Kidney epithelial cell (primary cell): ENCODE measurements around the gene TMEM86B. TPM values are rescaled to one million over a fixed set of nuclear protein-coding genes. Genes with fewer than 3 reads are reported as not detected.
"Not testable (repeated sequence)": the region's sequence is repeated elsewhere in the genome, so short reads cannot be mapped to it uniquely, and the experiment has no call there.

Experiments used
- DNase-seq: peaks from one replicate; pipeline ENCODE4 v3.0.0-alpha.2; 2010; ENCODE audit warnings: low read depth
- H3K27me3 ChIP-seq: 2 replicates; pipeline ENCODE4 v1.6.0; 2011; ENCODE audit warnings: low read length; ENCODE audit not compliant: control insufficient read depth, insufficient read depth
- H3K36me3 ChIP-seq: 2 replicates; pipeline ENCODE4 v1.5.1; 2011; ENCODE audit warnings: low read length; ENCODE audit not compliant: control insufficient read depth, insufficient read depth
- H3K4me3 ChIP-seq: 2 replicates; pipeline ENCODE4 v1.5.1; 2011; ENCODE audit warnings: low read depth, mild to moderate bottlenecking, control low read depth, low read length
- total RNA-seq: library from RNA; depleted of rRNA; stranded (reverse); fragments of >200 nt; gene quantifications from 2 replicates; pipeline ENCODE4 v1.2.3, GENCODE V29; 2015
- TF ChIP-seq, protein P1 (sequence below): IDR thresholded peaks from 2 replicates; pipeline ENCODE4 v1.5.1; 2011; ENCODE audit warnings: mild to moderate bottlenecking, moderate library complexity, low read length, control low read depth, inconsistent platforms; ENCODE audit not compliant: insufficient read depth, poor library complexity, severe bottlenecking

Gene TMEM86B
- total RNA-seq, 1 donor from 2014 or later, result 2.3 TPM

DNA sequence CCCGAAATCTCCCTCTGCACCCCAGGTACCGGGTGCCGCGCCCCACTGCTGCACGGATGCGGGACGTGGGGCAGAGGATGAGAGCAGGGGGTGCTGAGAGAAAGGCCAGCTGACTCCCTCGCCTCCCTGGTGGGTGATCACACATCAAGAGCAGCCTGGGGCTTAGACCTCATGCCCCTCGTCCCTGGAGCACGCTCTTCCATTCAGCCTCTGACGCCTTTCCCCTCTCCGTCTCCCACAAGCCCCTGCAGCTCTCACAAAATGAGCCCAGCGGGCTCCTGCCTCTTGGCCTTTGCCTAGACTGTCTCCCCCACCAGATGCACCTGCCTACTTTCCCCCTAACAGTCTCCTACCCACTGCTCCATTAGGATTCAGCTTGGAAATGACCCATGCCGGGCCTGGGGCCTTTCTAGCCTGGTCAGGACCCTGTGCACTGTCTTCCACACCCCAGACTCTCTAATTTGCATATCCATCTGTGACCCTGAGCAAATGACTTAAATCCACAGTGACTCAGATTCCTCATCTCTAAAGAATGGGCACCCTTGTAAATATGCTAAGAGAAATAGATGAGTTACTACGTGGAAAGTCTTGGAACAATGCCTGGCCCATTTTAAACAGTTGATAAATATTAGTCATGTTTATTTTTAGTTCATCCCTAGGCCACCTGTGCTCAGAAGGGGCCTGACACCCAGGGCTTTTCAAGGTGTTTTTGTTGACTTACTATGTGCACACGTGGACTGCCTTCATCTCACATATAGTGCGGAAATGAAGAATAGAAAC lies 18.7 kb downstream of the TMEM86B start:
- TF ChIP-seq, protein P1, sequence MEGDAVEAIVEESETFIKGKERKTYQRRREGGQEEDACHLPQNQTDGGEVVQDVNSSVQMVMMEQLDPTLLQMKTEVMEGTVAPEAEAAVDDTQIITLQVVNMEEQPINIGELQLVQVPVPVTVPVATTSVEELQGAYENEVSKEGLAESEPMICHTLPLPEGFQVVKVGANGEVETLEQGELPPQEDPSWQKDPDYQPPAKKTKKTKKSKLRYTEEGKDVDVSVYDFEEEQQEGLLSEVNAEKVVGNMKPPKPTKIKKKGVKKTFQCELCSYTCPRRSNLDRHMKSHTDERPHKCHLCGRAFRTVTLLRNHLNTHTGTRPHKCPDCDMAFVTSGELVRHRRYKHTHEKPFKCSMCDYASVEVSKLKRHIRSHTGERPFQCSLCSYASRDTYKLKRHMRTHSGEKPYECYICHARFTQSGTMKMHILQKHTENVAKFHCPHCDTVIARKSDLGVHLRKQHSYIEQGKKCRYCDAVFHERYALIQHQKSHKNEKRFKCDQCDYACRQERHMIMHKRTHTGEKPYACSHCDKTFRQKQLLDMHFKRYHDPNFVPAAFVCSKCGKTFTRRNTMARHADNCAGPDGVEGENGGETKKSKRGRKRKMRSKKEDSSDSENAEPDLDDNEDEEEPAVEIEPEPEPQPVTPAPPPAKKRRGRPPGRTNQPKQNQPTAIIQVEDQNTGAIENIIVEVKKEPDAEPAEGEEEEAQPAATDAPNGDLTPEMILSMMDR, result no peak
- peak; percentile 92 for DNase-seq

DNA sequence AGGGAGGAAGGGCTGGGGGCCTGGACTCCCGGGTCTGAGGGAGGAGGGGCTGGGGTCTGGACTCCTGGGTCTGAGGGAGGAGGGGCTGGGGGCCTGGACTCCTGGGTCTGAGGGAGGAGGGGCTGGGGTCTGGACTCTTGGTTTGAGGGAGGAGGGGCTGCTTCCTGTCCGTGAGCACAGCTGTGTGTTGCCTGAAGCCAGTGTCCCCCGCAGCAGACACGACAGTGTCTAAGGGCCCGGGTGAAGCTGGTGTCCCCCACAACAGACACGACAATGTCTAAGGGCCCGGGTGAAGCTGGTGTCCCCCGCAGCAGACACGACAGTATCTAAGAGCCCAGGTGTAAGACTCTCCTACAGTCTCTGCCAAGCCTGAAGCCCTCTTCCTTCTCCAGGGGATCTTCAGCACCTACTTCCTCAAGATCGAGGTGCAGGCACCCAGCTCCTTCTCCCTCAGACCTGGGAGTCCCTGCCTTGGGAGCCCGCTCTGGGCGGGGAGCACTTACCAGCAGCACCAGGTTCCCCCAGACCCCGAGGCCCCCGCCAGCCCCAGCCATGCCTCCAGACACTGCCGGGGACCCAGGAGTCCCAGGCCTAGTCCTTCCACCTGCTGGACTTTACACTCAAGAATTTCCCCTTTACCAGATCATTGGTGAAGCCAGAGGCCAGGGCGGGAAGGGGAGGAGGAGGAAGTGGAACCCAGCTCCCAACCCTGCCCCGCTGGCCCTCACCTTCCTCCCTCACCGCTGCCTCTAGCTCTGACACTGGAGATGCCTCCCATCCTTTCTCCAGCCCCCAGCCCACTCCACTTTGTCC lies 19.5 kb downstream of the TMEM86B start, which contains the start of gene PTPRH:
Gene PTPRH (minus strand): TSS at position 622 of the 813 bp plus-strand sequence. CDS start 68 bp downstream, at position 554.
- Histone ChIP-seq H3K27me3 (no peaks in the 10 kb centered on the region), H3K4me3 (no peak within 1 kb of the TSS), H3K36me3 (no peaks in the 10 kb centered on the region)
- TF ChIP-seq, protein P1, result no peak
- no peak for DNase-seq

More for the DNA sequence above, 18.7 kb downstream of the TMEM86B start:
- Histone ChIP-seq H3K36me3 (no peaks in the 10 kb centered on the region), H3K4me3 (no peak overlapping the region), H3K27me3 (no peaks in the 10 kb centered on the region)

DNA sequence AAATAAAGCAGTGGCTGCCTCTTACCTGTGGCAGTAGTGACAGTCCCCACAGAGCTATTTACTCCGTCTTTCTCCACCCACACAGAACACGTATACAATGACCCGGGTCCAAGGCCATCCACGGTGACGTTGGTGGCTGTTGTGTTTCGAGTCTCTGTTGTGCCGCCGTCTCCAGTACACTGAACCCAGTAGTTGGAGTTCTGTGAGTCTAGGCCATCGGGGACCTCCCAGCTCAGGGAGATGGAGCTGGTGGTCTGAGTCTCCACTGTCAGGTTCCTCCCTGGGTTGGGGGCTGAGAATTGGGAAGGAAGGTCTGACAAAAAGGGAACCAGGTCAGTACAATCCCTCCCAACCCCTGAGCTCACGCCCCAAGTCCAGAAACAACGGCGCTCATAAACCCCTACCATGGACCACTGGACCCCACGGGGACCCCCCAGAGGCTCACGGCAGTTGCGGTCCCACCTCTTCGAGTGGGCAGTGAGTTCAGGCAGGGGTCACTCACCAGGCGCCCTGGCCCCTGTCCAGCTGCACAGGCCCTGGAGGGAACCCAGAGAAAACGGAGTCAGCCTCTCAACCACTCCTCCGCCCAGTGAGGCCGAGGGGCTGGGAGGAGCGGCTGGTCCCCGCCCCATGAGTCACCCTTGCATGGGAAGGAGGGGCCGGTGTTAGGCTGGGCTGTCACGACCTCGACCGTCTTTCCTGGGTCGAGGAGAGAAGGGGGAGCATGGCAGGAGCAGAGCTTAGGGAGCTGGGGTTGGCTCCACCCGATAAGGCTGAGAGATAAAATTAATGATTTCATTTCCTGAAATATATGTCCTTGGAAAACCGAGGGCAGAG lies 21.7 kb downstream of the TMEM86B start:
- Histone ChIP-seq H3K27me3 (no peaks in the 10 kb centered on the region), H3K4me3 (no peak overlapping the region), H3K36me3 (no peaks in the 10 kb centered on the region)
- TF ChIP-seq, protein P1, result no peak
- peak; percentile 56 for DNase-seq

DNA sequence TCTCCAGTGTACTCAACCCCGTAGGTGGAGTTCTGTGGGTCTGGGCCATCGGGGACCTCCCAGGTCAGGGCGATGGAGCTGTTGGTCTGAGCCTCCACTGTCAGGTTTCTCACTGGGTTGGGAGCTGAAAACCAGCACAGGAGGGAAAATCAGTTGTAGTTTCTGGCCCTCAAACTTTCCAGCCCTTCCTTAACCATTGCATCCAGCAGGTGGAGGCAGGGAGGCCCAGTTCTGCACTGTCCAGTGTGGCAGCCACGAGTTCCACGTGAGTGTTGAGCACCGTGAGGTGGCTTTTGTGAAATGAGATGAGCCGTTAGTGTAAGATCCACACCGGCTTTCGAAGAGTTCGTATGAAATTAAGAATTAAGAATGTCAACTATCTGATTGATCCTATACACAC lies 26.4 kb downstream of the TMEM86B start:
- not testable (repeated sequence) for H3K27me3 ChIP-seq, DNase-seq, H3K4me3 ChIP-seq, H3K36me3 ChIP-seq

DNA sequence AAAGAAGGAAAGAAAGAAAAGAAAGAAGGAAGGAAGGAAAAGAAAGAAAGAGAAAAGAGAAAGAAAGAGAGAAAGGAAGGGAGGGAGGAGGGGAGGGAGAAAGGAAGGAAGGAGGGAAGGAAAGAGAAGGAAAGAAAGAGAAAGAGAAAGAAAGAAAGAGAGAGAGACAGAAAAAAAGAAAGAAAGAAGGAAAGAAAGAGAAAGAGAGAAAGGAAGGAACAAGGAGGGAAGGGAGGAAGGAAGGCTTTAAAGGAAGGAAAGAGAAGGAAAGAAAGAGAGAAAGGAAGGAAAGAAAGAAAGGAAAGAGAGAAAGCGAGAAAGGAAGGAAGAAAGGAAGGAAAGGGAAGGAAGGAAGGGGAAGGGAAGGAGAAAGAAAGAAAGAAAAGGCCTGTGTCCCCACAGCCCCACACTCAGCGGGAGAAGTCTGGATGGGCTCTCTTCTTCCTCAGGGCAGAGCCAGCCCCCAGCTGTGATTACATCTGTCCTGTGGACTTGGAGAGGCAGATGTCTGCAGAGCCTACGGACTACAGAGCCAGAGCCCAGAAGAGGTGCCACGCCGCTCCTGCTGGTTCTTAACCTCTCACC lies 28.9 kb downstream of the TMEM86B start:
- no peak for DNase-seq
- Histone ChIP-seq H3K4me3 (no peak overlapping the region), H3K36me3 (no peaks in the 10 kb centered on the region), H3K27me3 (no peaks in the 10 kb centered on the region)
- TF ChIP-seq, protein P1, result no peak

DNA sequence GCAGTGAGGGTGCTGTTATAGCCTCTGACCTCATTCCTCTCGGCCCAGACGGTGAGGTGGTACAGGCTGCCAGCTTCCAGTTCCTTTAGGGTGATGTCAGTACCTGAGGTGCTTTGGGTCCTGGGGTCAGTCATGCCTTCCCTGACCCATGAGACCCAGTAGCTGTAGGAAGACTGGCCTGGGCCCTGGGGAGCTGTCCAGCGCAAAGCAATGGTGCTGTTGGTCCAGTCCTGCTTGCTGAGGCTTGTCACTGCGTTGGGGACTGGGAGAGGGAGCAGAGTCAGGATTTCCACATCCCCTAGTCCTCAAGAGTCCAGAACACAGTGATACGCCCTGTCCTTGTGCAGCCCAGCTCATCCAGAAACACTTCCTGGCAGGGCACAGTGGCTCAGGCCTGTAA lies 29.9 kb downstream of the TMEM86B start:
- no peak for DNase-seq
- TF ChIP-seq, protein P1, result no peak
- H3K36me3 ChIP-seq, result no peaks in the 10 kb centered on the region

More for the DNA sequence above, 29.9 kb downstream of the TMEM86B start:
- Histone ChIP-seq H3K4me3 (no peak overlapping the region), H3K27me3 (no peaks in the 10 kb centered on the region)
